Measurements from ENCODE around the gene ATP8A2. TPM values are rescaled to one million over a fixed set of nuclear protein-coding genes. Genes with fewer than 3 reads are reported as not detected.

Gene ATP8A2
- total RNA-seq, 6 experiments from 2014 or later: not detected

GRCh38 chr13:25633093-25633492, 261.3 kb downstream of the ATP8A2 start:
- Histone ChIP-seq H3K4me1 (no peaks in the 10 kb centered on the region), H3K36me3 (no peaks in the 10 kb centered on the region), H3K27me3 (no peaks in the 10 kb centered on the region), H3K4me3 (no peak overlapping the region), H3K27ac (no peak overlapping the region), H3K9me3 (no peaks in the 10 kb centered on the region)
- DNase-seq (no peak), ATAC-seq (no peak)
- intact Hi-C loops (cut with DNase I): no loop called here
- TF ChIP-seq, protein P1, sequence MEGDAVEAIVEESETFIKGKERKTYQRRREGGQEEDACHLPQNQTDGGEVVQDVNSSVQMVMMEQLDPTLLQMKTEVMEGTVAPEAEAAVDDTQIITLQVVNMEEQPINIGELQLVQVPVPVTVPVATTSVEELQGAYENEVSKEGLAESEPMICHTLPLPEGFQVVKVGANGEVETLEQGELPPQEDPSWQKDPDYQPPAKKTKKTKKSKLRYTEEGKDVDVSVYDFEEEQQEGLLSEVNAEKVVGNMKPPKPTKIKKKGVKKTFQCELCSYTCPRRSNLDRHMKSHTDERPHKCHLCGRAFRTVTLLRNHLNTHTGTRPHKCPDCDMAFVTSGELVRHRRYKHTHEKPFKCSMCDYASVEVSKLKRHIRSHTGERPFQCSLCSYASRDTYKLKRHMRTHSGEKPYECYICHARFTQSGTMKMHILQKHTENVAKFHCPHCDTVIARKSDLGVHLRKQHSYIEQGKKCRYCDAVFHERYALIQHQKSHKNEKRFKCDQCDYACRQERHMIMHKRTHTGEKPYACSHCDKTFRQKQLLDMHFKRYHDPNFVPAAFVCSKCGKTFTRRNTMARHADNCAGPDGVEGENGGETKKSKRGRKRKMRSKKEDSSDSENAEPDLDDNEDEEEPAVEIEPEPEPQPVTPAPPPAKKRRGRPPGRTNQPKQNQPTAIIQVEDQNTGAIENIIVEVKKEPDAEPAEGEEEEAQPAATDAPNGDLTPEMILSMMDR (IDR thresholded peaks at IDR 0.05): no peak
- no peak for TF ChIP-seq POLR2A (IDR thresholded peaks at IDR 0.05)
- 45% methylated on average over 5 of the region's 5 CpGs for WGBS (ENCODE audit: insufficient coverage, low coverage, low lambda C conversion rate, missing lambda C conversion rate)

DNA sequence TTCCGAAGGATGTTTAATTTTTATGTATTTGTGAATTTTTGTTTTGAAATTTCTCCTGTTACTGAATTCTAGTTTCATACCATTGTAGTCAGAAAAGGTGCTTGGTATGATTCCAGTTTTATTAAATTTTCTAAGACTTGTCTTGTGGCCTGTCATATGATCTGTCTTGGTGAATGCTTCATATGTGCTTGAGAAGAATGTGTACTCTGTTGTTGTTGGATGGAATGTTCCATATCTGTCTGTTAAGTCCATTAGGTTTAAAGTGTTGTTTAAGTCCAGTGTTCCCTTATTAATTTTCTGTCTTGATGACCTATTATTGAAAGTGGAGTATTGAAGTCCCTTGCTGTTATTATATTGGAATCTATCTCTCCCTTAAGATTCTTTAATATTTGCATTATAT, 273.9 kb downstream of the ATP8A2 start:
- no peak overlapping the region for H3K27ac ChIP-seq
- intact Hi-C loops (cut with DNase I): no loop called here
- 53% methylated on average over 1 of the region's 1 CpG for WGBS (ENCODE audit: insufficient coverage, low coverage, low lambda C conversion rate, missing lambda C conversion rate)

DNA sequence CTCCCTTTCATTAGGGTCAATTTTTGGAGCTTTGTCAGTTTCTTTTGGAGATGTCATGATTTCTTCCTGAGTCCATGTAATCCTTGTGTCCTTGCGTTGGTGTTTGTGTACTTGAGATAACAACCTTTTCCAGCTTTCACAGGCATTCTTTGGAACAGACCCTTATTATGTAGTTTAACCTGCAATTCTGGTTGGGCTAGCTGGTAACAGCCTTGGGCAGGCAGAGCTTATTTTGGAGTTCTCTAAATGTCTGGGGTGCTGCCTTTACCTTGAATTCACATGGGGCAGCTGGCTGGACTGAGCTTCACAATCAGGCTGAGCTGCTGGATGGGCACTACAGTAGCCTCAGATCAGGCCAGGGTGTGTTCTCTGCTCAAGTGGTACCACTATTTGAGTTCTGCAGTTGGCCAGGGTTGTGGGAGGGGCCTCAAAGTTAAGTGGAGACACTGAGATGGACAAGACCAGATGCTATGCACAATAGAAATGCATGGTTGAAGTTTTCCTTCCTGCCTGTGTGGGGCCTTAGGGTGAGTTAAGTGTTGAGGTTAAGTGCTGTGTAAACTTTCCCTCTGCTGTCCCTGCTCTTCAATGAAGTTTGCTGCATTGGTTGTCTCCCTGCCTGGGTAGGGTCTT, 277.3 kb downstream of the ATP8A2 start:
- TF ChIP-seq, protein P1 (IDR thresholded peaks at IDR 0.05): no peak
- no peak for TF ChIP-seq POLR2A (IDR thresholded peaks at IDR 0.05)
- 25% methylated on average over 1 of the region's 1 CpG for WGBS (ENCODE audit: insufficient coverage, low coverage, low lambda C conversion rate, missing lambda C conversion rate)
- no peak for ATAC-seq
- H3K9me3 ChIP-seq: no peaks in the 10 kb centered on the region
- DNase-seq: no peak
- intact Hi-C loops (cut with DNase I): no loop called here
- no peaks in the 10 kb centered on the region for H3K27me3 ChIP-seq
- no peak overlapping the region for H3K4me3 ChIP-seq
- H3K36me3 ChIP-seq: no peaks in the 10 kb centered on the region
- no peak overlapping the region for H3K27ac ChIP-seq
- no peaks in the 10 kb centered on the region for H3K4me1 ChIP-seq

More for the DNA sequence above, 273.9 kb downstream of the ATP8A2 start:
- no peaks in the 10 kb centered on the region for H3K9me3 ChIP-seq
- ATAC-seq: no peak
- no peaks in the 10 kb centered on the region for H3K4me1 ChIP-seq
- no peaks in the 10 kb centered on the region for H3K27me3 ChIP-seq
- H3K36me3 ChIP-seq: no peaks in the 10 kb centered on the region
- TF ChIP-seq, protein P1 (IDR thresholded peaks at IDR 0.05): no peak
- no peak for TF ChIP-seq POLR2A (IDR thresholded peaks at IDR 0.05)
- no peak overlapping the region for H3K4me3 ChIP-seq
- DNase-seq: no peak

GRCh38 chr13:25652764-25653163, 281.0 kb downstream of the ATP8A2 start:
- DNase-seq: no peak
- WGBS (ENCODE audit: insufficient coverage, low coverage, low lambda C conversion rate, missing lambda C conversion rate): 49% methylated on average over 2 of the region's 2 CpGs

GRCh38 chr13:25654322-25654721, 282.5 kb downstream of the ATP8A2 start:
- no peaks in the 10 kb centered on the region for H3K4me1 ChIP-seq
- no peak overlapping the region for H3K27ac ChIP-seq
- H3K4me3 ChIP-seq: no peak overlapping the region
- intact Hi-C loops (cut with DNase I): no loop called here
- WGBS (ENCODE audit: insufficient coverage, low coverage, low lambda C conversion rate, missing lambda C conversion rate): 62% methylated on average over 4 of the region's 4 CpGs
- H3K36me3 ChIP-seq: no peaks in the 10 kb centered on the region
- ATAC-seq (no peak), DNase-seq (no peak)
- TF ChIP-seq, protein P1 (IDR thresholded peaks at IDR 0.05): no peak
- TF ChIP-seq POLR2A (IDR thresholded peaks at IDR 0.05): no peak
- H3K9me3 ChIP-seq: no peaks in the 10 kb centered on the region
- no peaks in the 10 kb centered on the region for H3K27me3 ChIP-seq

More at GRCh38 chr13:25652764-25653163, 281.0 kb downstream of the ATP8A2 start:
- Histone ChIP-seq H3K27ac (no peak overlapping the region), H3K27me3 (no peaks in the 10 kb centered on the region), H3K9me3 (no peaks in the 10 kb centered on the region), H3K4me1 (no peaks in the 10 kb centered on the region), H3K4me3 (no peak overlapping the region), H3K36me3 (no peaks in the 10 kb centered on the region)
- ATAC-seq: no peak
- TF ChIP-seq POLR2A (IDR thresholded peaks at IDR 0.05): no peak
- intact Hi-C loops (cut with DNase I): no loop called here

Data from right lobe of liver (tissue), 6 donors.